Endodermal cell (in vitro differentiated cells): ENCODE measurements around the gene SFXN5. TPM values are rescaled to one million over a fixed set of nuclear protein-coding genes. Genes with fewer than 3 reads are reported as not detected.

Source experiments
- DNase-seq: peaks from one replicate; pipeline ENCODE4 v3.0.0-alpha.2; 2017
- H3K27ac ChIP-seq: 2 replicates; pipeline ENCODE4 v1.5.1; 2013; ENCODE audit warnings: mild to moderate bottlenecking, low read depth, low read length, moderate library complexity
- H3K27me3 ChIP-seq: 2 replicates; pipeline ENCODE4 v1.6.1; 2013; ENCODE audit warnings: mild to moderate bottlenecking, low read length, moderate library complexity; ENCODE audit not compliant: insufficient read depth, control insufficient read depth, poor library complexity, severe bottlenecking
- H3K36me3 ChIP-seq: 2 replicates; pipeline ENCODE4 v1.7.0; 2013; ENCODE audit warnings: mild to moderate bottlenecking, low read length, moderate library complexity; ENCODE audit not compliant: control insufficient read depth, insufficient read depth
- H3K4me1 ChIP-seq: one replicate; pipeline ENCODE4 v1.7.0; 2013; ENCODE audit warnings: low read length; ENCODE audit not compliant: control insufficient read depth, insufficient read depth
- H3K4me3 ChIP-seq: 2 replicates; pipeline ENCODE4 v1.5.1; 2013; ENCODE audit warnings: mild to moderate bottlenecking, low read length, moderate library complexity
- H3K9ac ChIP-seq: 2 replicates; pipeline ENCODE4 v1.6.1; 2013; ENCODE audit warnings: mild to moderate bottlenecking, low read length, moderate library complexity; ENCODE audit not compliant: poor library complexity, severe bottlenecking; ENCODE audit errors: extremely low read depth
- H3K9me3 ChIP-seq: 2 replicates; pipeline ENCODE4 v1.6.1; 2013; ENCODE audit warnings: mild to moderate bottlenecking, low read length, moderate library complexity; ENCODE audit not compliant: control insufficient read depth
- H3K27ac Mint-ChIP-seq: 2 replicates; pipeline ENCODE4 v1.8.0; 2020; ENCODE audit warnings: mixed read lengths
- H3K27me3 Mint-ChIP-seq: 2 replicates; pipeline ENCODE4 v1.8.0; 2021; ENCODE audit warnings: mild to moderate bottlenecking, mixed read lengths; ENCODE audit not compliant: insufficient read depth
- H3K36me3 Mint-ChIP-seq: 2 replicates; pipeline ENCODE4 v1.8.0; 2020; ENCODE audit warnings: low read depth, mixed read lengths
- H3K4me1 Mint-ChIP-seq: 2 replicates; pipeline ENCODE4 v1.8.0; 2020; ENCODE audit warnings: mixed read lengths
- H3K4me3 Mint-ChIP-seq: 2 replicates; pipeline ENCODE4 v1.8.0; 2020; ENCODE audit warnings: mild to moderate bottlenecking, moderate library complexity, mixed read lengths
- H3K9me3 Mint-ChIP-seq: 2 replicates; pipeline ENCODE4 v1.8.0; 2020; ENCODE audit warnings: mild to moderate bottlenecking, mixed read lengths
- WGBS, 2 experiments: methylation state at CpG; one replicate each; pipeline versions ENCODE4 v1.1.5 to v1.1.7; 2013; ENCODE audit warnings: missing lambda C conversion rate in 2 of 2, mixed read lengths in 1 of 2; ENCODE audit not compliant: insufficient coverage in 1 of 2, insufficient read length in 1 of 2; 5-methylcytosine and 5-hydroxymethylcytosine counted together
- total RNA-seq, 2 donors: library from RNA; stranded (reverse); fragmentation: NEBNext Ultra II Directional in 1 of 2; extraction: Animal tissue kit (Norgen Biotek cat#: 25700) in 1 of 2; gene quantifications; 2 replicates in 1 of 2; 3 replicates in 1 of 2; pipeline ENCODE4 v1.2.1, GENCODE V29; 2021
- TF ChIP-seq, protein P1 (sequence below): fragments of 200-600 bp; sonication (generic); conservative IDR thresholded peaks from 2 replicates; pipeline ENCODE4 v1.5.0; 2021; ENCODE audit warnings: antibody characterized with exemption, mild to moderate bottlenecking

The SFXN5 gene
- total RNA-seq, 2 donors from 2014 or later: 30.7 to 32.8 TPM

DNA sequence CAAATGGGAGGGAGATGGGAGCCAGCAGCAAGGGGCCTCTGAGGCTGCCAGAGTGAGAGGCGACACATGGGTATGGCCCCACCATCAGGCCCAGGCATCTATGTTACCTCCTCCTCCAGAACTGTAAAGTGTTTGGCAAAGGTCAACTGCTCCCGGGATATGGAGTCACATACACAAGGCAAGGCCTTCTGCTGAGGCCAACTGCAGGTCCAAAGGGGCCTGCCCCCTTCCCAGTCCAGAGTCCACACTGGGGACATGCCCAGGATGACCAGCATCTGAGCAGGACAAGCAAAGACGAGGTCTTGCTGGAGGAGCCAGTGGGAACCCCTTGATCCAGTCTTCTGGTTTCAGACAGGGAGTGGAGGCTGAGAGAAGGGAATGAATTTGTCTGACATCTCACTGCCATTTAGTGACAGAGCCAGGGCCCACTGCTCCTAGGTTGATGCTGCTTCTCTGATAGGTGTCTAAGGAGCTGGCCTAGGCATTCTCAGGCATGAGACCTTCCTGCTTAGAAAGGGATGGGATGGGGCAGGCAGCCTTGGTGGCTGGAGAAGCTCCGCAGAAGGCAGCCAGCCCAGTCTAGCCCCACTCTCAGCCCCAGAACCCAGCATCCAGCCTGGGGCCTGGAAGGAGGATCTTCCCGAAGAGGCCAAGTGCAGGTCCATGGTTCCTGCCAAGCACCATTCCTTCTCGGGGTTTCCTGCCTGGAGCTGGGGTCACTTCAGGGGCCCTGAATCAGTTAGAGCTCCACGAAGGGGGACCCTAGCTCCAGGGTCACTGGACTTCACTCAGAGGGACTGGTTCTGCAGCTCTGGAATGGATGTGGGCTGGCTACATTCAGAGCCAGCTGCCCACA lies 127.7 kb downstream of the SFXN5 start:
- H3K9ac ChIP-seq: no peak overlapping the region
- H3K36me3 Mint-ChIP-seq: peaks cover 3% of the 10 kb centered on the region
- H3K9me3 ChIP-seq: no peaks in the 10 kb centered on the region
- no peak overlapping the region for H3K27ac ChIP-seq
- H3K4me1 Mint-ChIP-seq: peaks cover 10% of the 10 kb centered on the region
- no peak overlapping the region for H3K4me3 Mint-ChIP-seq
- no peak overlapping the region for H3K27ac Mint-ChIP-seq
- TF ChIP-seq, protein P1, sequence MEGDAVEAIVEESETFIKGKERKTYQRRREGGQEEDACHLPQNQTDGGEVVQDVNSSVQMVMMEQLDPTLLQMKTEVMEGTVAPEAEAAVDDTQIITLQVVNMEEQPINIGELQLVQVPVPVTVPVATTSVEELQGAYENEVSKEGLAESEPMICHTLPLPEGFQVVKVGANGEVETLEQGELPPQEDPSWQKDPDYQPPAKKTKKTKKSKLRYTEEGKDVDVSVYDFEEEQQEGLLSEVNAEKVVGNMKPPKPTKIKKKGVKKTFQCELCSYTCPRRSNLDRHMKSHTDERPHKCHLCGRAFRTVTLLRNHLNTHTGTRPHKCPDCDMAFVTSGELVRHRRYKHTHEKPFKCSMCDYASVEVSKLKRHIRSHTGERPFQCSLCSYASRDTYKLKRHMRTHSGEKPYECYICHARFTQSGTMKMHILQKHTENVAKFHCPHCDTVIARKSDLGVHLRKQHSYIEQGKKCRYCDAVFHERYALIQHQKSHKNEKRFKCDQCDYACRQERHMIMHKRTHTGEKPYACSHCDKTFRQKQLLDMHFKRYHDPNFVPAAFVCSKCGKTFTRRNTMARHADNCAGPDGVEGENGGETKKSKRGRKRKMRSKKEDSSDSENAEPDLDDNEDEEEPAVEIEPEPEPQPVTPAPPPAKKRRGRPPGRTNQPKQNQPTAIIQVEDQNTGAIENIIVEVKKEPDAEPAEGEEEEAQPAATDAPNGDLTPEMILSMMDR: no peak
- no peaks in the 10 kb centered on the region for H3K27me3 ChIP-seq
- H3K4me3 ChIP-seq: no peak overlapping the region
- peaks cover 6% of the 10 kb centered on the region for H3K27me3 Mint-ChIP-seq
- DNase-seq: no peak
- H3K36me3 ChIP-seq: no peaks in the 10 kb centered on the region
- 90 to 91% methylated on average over 3 to 7 of the region's 7 CpGs for WGBS, 2 experiments
- H3K4me1 ChIP-seq: no peaks in the 10 kb centered on the region
- H3K9me3 Mint-ChIP-seq: no peaks in the 10 kb centered on the region

DNA sequence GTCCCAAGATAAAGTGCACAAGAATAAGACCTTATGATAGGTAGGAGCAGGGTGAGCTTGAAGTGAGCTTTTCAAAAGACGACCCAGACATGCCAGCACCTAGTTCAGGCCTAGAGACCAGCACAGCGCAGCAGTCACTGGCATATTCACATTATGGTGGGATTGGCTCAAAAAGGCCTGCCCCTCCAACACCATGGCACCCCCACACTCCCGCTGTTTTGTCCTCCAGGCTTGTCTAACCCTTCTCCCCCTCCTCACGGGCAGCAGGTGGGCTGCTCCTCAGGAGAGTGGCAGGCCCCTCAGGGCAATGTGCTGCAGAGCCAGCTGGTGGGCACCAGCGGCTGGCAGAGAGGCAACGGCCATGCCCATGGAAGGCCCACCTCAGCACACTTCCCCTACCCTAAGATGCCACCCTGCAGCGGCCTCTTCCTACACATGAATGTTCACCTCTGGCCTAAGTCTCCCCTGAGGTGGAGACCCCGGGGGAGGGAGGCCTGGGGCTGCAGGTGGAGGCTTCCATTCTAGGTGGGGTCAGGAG lies 128.6 kb downstream of the SFXN5 start:
- Histone ChIP-seq H3K4me3 (no peak overlapping the region), H3K4me1 (no peaks in the 10 kb centered on the region), H3K36me3 (no peaks in the 10 kb centered on the region), H3K27me3 (no peaks in the 10 kb centered on the region), H3K27ac (no peak overlapping the region), H3K9ac (no peak overlapping the region), H3K9me3 (no peaks in the 10 kb centered on the region)
- H3K4me3 Mint-ChIP-seq: no peak overlapping the region
- TF ChIP-seq, protein P1: no peak
- H3K36me3 Mint-ChIP-seq: peaks cover 3% of the 10 kb centered on the region
- no peaks in the 10 kb centered on the region for H3K9me3 Mint-ChIP-seq
- peaks cover 10% of the 10 kb centered on the region for H3K27me3 Mint-ChIP-seq
- WGBS, 2 experiments: 92 to 98% methylated on average over 4 to 8 of the region's 8 CpGs
- H3K27ac Mint-ChIP-seq: no peak overlapping the region
- DNase-seq: no peak
- H3K4me1 Mint-ChIP-seq: peaks cover 10% of the 10 kb centered on the region

DNA sequence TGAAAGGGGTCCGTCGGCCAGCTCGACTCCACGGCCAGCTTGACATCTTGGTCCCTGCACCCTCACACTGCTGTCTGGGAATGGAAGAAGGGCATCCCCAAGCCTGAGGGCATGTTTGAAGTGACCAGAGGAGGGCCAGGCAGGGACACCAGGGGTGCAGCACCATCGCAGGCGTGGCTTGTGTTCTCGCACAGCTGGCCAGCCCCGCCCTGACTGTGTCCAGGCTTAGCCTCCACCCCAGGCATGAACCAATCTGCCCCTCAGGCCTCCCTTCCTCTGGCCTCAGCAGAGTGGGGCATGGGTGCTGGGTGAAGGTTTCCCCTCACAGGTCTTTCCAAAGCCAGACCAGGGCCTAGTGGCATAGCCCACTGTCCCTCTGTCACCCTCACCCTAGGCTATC lies 129.2 kb downstream of the SFXN5 start:
- no peak overlapping the region for H3K4me3 ChIP-seq
- peaks cover 10% of the 10 kb centered on the region for H3K4me1 Mint-ChIP-seq
- H3K27ac Mint-ChIP-seq: no peak overlapping the region
- no peaks in the 10 kb centered on the region for H3K27me3 ChIP-seq
- TF ChIP-seq, protein P1: no peak
- H3K36me3 Mint-ChIP-seq: peaks cover 3% of the 10 kb centered on the region
- no peaks in the 10 kb centered on the region for H3K9me3 ChIP-seq
- H3K27ac ChIP-seq: no peak overlapping the region
- DNase-seq: no peak
- no peaks in the 10 kb centered on the region for H3K4me1 ChIP-seq
- peaks cover 11% of the 10 kb centered on the region for H3K27me3 Mint-ChIP-seq
- H3K36me3 ChIP-seq: no peaks in the 10 kb centered on the region
- no peak overlapping the region for H3K4me3 Mint-ChIP-seq
- no peaks in the 10 kb centered on the region for H3K9me3 Mint-ChIP-seq
- no peak overlapping the region for H3K9ac ChIP-seq
- 94 to 96% methylated on average over 4 to 8 of the region's 8 CpGs for WGBS, 2 experiments
